GM12801 (cell line): ENCODE results near the gene SRRT.

Experiments used
- CTCF ChIP-seq: IDR thresholded peaks from one replicate; pipeline ENCODE4 v1.5.1; 2011; ENCODE audit warnings: control low read depth; ENCODE audit not compliant: insufficient read length; ENCODE audit errors: extremely low read depth

Gene SRRT

DNA sequence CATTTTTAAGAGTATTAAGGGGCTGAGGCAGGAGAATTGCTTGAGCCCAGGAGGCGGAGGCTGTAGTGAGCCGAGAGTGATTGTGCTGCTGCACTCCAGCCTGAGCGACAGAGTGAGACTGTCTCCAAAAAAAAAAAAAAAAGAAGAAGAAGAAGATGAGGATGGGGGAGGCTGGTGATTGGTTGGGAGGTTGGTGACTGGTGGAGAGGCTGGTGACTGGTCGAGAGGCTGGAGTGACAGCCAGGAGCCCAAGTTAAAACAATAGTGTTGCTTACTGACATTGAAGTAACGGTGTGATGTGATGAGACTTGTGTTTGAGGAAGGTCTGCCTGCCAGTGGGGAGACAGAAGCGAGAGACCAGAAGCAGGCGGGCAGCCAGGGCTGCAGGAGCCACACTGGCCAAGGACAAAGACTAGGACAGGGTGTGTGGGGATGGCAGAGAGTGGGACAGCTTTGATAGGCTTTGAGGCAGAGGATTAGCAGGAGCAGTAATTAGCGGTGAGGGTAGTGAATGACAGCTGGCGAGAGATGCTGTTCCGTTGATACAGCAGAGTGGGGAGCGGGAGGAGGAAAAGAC, 4.9 kb downstream of the SRRT start:
- no peak for TF ChIP-seq CTCF

DNA sequence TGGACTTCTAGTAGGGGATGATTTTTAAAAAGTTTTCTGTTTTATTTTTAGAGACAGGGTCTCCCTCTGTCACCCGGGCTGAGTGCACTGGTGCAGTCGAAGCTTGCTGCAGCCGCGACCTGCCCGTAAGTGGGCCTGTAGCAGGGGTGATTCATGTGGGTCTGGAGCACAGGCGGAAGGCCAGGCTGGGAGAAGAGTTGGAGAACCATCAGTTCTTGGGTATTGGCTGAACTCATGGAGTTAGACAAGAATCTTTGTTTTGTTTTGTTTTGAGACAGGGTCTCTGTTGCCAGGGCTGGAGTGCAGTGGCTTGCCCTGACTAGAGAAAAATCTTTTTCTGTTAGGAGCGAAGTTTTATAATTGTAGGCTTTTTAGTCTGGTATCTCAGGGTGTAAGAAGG, 5.7 kb downstream of the SRRT start:
- no peak for TF ChIP-seq CTCF

GRCh38 chr7:100881136-100881535, 6.2 kb downstream of the SRRT start:
- TF ChIP-seq CTCF: no peak

DNA sequence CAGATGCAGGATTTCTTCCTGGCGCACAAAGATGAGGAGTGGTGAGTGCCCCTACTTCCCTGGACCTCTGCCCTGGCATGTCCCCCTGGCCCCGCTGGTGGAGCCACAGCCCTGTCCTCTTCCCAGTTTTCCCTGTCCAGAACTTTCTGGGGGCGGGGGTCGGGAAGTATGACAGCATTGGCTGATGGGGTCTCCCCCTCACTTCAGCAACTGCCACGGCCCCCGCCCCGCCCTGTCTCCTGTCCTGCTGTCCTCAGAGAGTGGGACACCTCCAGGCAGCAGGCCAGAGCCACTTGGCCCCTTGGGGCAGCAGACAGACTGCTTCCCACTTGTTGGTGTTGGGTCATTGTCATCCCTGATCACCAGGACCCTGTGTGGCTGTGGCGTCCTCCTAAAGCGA, 7.3 kb downstream of the SRRT start:
- TF ChIP-seq CTCF: no peak

GRCh38 chr7:100882785-100883526, 8.1 kb downstream of the SRRT start:
- no peak for TF ChIP-seq CTCF

- no peak for TF ChIP-seq CTCF
Observed at GRCh38 chr7:100884736-100885439, 10.0 kb downstream of the SRRT start.

DNA sequence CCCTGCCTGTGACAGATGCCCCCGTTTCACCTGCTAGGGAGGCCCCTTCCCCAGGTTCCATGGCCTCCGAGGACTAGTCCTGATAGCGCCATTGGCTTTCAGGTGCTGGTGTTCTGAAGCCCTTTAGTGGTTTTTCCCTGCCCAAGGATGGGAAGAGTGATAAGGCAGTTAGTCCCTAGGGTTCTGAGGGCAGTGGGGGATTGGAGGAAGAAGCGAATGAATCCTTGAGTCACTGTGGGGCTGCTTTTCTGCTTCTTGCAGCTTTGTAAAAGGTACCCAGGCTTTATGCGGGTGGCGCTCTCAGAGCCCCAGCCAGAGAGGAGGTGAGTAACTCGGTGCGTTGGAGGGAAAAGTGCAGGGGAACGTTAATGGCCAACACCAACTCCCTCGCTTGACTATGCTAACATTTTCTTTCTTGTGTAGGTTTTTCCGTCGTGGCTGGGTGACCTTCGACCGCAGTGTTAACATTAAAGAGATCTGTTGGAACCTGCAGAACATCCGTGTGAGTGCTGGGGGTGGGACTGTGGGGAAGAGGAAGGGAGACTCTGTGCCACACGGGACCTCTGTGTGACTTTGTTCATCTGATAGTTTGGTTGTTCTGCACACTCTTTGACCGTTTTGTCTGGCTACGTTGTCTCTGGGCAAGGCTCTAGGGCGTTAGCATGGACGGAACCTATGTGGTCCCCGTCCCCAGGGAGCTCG, 10.7 kb downstream of the SRRT start:
- no peak for TF ChIP-seq CTCF
